ENCODE data around the gene TNFRSF17. TPM values are rescaled to one million over a fixed set of nuclear protein-coding genes. Genes with fewer than 3 reads are reported as not detected.
"Not testable (repeated sequence)": the region's sequence is repeated elsewhere in the genome, so short reads cannot be mapped to it uniquely, and the experiment has no call there.

The TNFRSF17 gene
- total and polyA plus RNA-seq, 9 of the 15 experiments (the other 6 are each of a cell fraction or from before 2014, with no cell fraction given), result not detected

GRCh38 chr16:11924046-11924445 lies 41.0 kb upstream of the TNFRSF17 start:
- intact Hi-C loops (cut with micrococcal nuclease); H4K20me1 ChIP-seq (replicated peaks; ENCODE audit: control insufficient read depth, insufficient read depth, low read length); H3K27ac ChIP-seq (ENCODE audit: extremely low read depth, low read depth, low read length); H3K4me1 ChIP-seq (replicated peaks in 1 of 2; ENCODE audit: control insufficient read depth in 2 of 2, insufficient read depth in 2 of 2, low read length in 2 of 2); H3K27me3 ChIP-seq (ENCODE audit: control insufficient read depth in 2 of 2, insufficient read depth in 2 of 2, low read length in 2 of 2); ATAC-seq; POLR2A ChIA-PET; H3K79me2 ChIP-seq (ENCODE audit: control insufficient read depth, insufficient read depth, low read length); BruUV-seq (replicated peaks); H3K36me3 ChIP-seq (ENCODE audit: control insufficient read depth, insufficient read depth, low read length); H3K9ac ChIP-seq (ENCODE audit: insufficient read depth in 1 of 2, low read depth in 2 of 2, low read length in 2 of 2); in situ Hi-C loops (cut with MboI); H3K9me1 ChIP-seq (ENCODE audit: control insufficient read depth, insufficient read depth, low read length); H3K4me3 ChIP-seq; H3K9me3 ChIP-seq (replicated peaks; ENCODE audit: control insufficient read depth, insufficient read depth, low read depth, low read length); DNase-seq (ENCODE audit: extremely low read depth in 1 of 4, low spot score in 3 of 4); FAIRE-seq; H2AFZ ChIP-seq (ENCODE audit: low read depth, low read length); H3K4me2 ChIP-seq (ENCODE audit: insufficient read depth, low read length); CTCF ChIA-PET (ENCODE audit: low intra/inter-chr PET ratio): not testable (repeated sequence)
- peak; percentile 71 for TF ChIP-seq NFIC (IDR thresholded peaks at IDR 0.05)
- 46% methylated on average over 10 of the region's 10 CpGs for WGBS (ENCODE audit: insufficient coverage, low coverage, missing lambda C conversion rate)

DNA sequence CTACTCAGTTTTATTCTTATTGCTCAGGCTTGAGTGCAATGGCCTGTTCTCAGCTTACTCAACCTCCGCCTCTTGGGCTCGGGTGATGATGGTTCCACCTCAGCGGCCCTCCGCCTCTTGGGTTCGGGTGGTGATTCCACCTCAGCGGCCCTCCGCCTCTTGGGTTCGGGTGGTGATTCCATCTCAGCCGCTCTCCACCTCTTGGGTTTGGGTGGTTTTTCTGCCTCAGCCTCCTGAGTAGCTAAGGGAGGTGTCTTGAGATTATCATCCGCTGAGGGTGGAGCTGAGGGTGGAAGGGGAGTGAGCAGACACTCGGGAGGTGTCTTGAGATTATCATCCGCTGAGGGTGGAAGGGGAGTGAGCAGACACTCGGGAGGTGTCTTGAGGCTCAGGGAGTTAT lies 37.7 kb upstream of the TNFRSF17 start:
- H3K9me3 ChIP-seq (replicated peaks; ENCODE audit: control insufficient read depth, insufficient read depth, low read depth, low read length); H3K4me1 ChIP-seq (replicated peaks in 1 of 2; ENCODE audit: control insufficient read depth in 2 of 2, insufficient read depth in 2 of 2, low read length in 2 of 2); H3K27me3 ChIP-seq (ENCODE audit: control insufficient read depth in 2 of 2, insufficient read depth in 2 of 2, low read length in 2 of 2); CTCF ChIA-PET (ENCODE audit: low intra/inter-chr PET ratio); H3K9me1 ChIP-seq (ENCODE audit: control insufficient read depth, insufficient read depth, low read length); BruUV-seq (replicated peaks); intact Hi-C loops (cut with micrococcal nuclease); in situ Hi-C loops (cut with MboI); H3K4me3 ChIP-seq; H3K36me3 ChIP-seq (ENCODE audit: control insufficient read depth, insufficient read depth, low read length); H3K9ac ChIP-seq (ENCODE audit: insufficient read depth in 1 of 2, low read depth in 2 of 2, low read length in 2 of 2); H3K79me2 ChIP-seq (ENCODE audit: control insufficient read depth, insufficient read depth, low read length); FAIRE-seq; H3K4me2 ChIP-seq (ENCODE audit: insufficient read depth, low read length); H4K20me1 ChIP-seq (replicated peaks; ENCODE audit: control insufficient read depth, insufficient read depth, low read length); H3K27ac ChIP-seq (ENCODE audit: extremely low read depth, low read depth, low read length): not testable (repeated sequence)
- 0 out of 4 replicates have a peak, but pooled peaks of 1 of the 2 experiments have one; percentile 22 for TF ChIP-seq NRF1 (conservative IDR thresholded peaks at IDR 0.05 in 1 of 2, IDR thresholded peaks at IDR 0.05 in 1 of 2)
- peak; percentile 42; the same call in 1 of the 2 replicates for TF ChIP-seq CBFA2T3 (IDR thresholded peaks at IDR 0.05)
- peak; percentile 25; the same call in 1 of the 2 replicates for TF ChIP-seq SMARCA4 (IDR thresholded peaks at IDR 0.05)
- TF ChIP-seq SMAD4 (CRISPR knock-in tag; conservative IDR thresholded peaks at IDR 0.05), result 0 out of 2 replicates have a peak, but pooled peaks have one; percentile 17
- peak; percentile 87 for TF ChIP-seq KLF1 (tag; IDR thresholded peaks at IDR 0.05)
- TF ChIP-seq MTA3 (IDR thresholded peaks at IDR 0.05; ENCODE audit: borderline replicate concordance), result peak; percentile 36; the same call in 1 of the 2 replicates
- peak; percentile 58; the same call in 1 of the 2 replicates for TF ChIP-seq CTBP1 (IDR thresholded peaks at IDR 0.05; ENCODE audit: borderline replicate concordance)
- TF ChIP-seq DPF2 (IDR thresholded peaks at IDR 0.05), result 0 out of 2 replicates have a peak, but pooled peaks have one; percentile 40
- 10% methylated on average over 11 of the region's 13 CpGs for WGBS (ENCODE audit: insufficient coverage, low coverage, missing lambda C conversion rate)
- H2AFZ ChIP-seq (ENCODE audit: low read depth, low read length), result 0 out of 2 replicates have a peak overlapping the region, but pooled peaks have one; percentile 44
- DNase-seq (ENCODE audit: extremely low read depth in 1 of 4, low spot score in 3 of 4) (peak in 1 of 4 experiments; percentile 50), ATAC-seq (peak; percentile 61)
- POLR2A ChIA-PET, result interaction anchor here (1.0 kb wide), 1 partner anchor 11 kb away, joined by 4 read pairs; the partner anchor contains the start of gene GSPT1

GRCh38 chr16:11941945-11942344 lies 23.1 kb upstream of the TNFRSF17 start, which contains the start of gene NPIPB2:
NPIPB2 (minus strand) TSS chr16:11942045; CDS start chr16:11942045, 0 bp downstream.
- H3K9me1 ChIP-seq (ENCODE audit: control insufficient read depth, insufficient read depth, low read length); H3K4me2 ChIP-seq (ENCODE audit: insufficient read depth, low read length); H4K20me1 ChIP-seq (replicated peaks; ENCODE audit: control insufficient read depth, insufficient read depth, low read length); CTCF ChIA-PET (ENCODE audit: low intra/inter-chr PET ratio); H3K9me3 ChIP-seq (replicated peaks; ENCODE audit: control insufficient read depth, insufficient read depth, low read depth, low read length); FAIRE-seq; H3K79me2 ChIP-seq (ENCODE audit: control insufficient read depth, insufficient read depth, low read length); H3K4me1 ChIP-seq (replicated peaks in 1 of 2; ENCODE audit: control insufficient read depth in 2 of 2, insufficient read depth in 2 of 2, low read length in 2 of 2); H3K36me3 ChIP-seq (ENCODE audit: control insufficient read depth, insufficient read depth, low read length); H3K9ac ChIP-seq (ENCODE audit: insufficient read depth in 1 of 2, low read depth in 2 of 2, low read length in 2 of 2); ATAC-seq; H2AFZ ChIP-seq (ENCODE audit: low read depth, low read length); H3K4me3 ChIP-seq; in situ Hi-C loops (cut with MboI); H3K27me3 ChIP-seq (ENCODE audit: control insufficient read depth in 2 of 2, insufficient read depth in 2 of 2, low read length in 2 of 2); H3K27ac ChIP-seq (ENCODE audit: extremely low read depth, low read depth, low read length); DNase-seq (ENCODE audit: extremely low read depth in 1 of 4, low spot score in 3 of 4); intact Hi-C loops (cut with micrococcal nuclease); BruUV-seq (replicated peaks); POLR2A ChIA-PET: not testable (repeated sequence)
- 54% methylated on average over 3 of the region's 4 CpGs for WGBS (ENCODE audit: insufficient coverage, low coverage, missing lambda C conversion rate)

All from K562 (cell line).